HCT116 (cell line): ENCODE measurements around the gene DLK1.

Experiments
- CTCF ChIP-seq, 3 experiments: fragments of 200-600 bp in 1 of 3; sonication (generic) in 1 of 3; IDR thresholded peaks in 2 of 3; conservative IDR thresholded peaks in 1 of 3; 2 replicates each; pipeline ENCODE4 v1.5.1; 2012 to 2017; ENCODE audit warnings: low read depth in 2 of 3, low read length in 2 of 3, antibody characterized with exemption in 1 of 3, borderline replicate concordance in 1 of 3, control low read depth in 1 of 3, mild to moderate bottlenecking in 1 of 3, mixed read lengths in 1 of 3, mixed run types in 1 of 3, moderate library complexity in 1 of 3; ENCODE audit not compliant: insufficient read depth in 1 of 3
- EZH2phosphoT487 ChIP-seq: fragments of 200-600 bp; IDR thresholded peaks from 2 replicates; pipeline ENCODE4 v1.6.1; 2018; ENCODE audit warnings: antibody characterized with exemption, borderline replicate concordance
- JUND ChIP-seq: IDR thresholded peaks from 2 replicates; pipeline ENCODE4 v1.6.1; 2012
- POLR2A ChIP-seq: IDR thresholded peaks from 2 replicates; pipeline ENCODE4 v1.7.0; 2011; ENCODE audit warnings: borderline replicate concordance; ENCODE audit not compliant: insufficient read depth, insufficient read length; ENCODE audit errors: extremely low read depth
- POLR2AphosphoS5 ChIP-seq: IDR thresholded peaks from 2 replicates; pipeline ENCODE4 v1.6.1; 2011; ENCODE audit warnings: mild to moderate bottlenecking, low read depth, low read length, moderate library complexity
- ZBTB33 ChIP-seq: IDR thresholded peaks from 2 replicates; pipeline ENCODE4 v1.6.1; 2011; ENCODE audit warnings: mild to moderate bottlenecking, low read length, moderate library complexity; ENCODE audit not compliant: insufficient replicate concordance; ENCODE audit errors: extremely low read depth
- ZFX ChIP-seq: fragments of 450-650 bp; IDR thresholded peaks from 2 replicates; pipeline ENCODE4 v1.6.1; 2017
- ZNF274 ChIP-seq: fragments of 200-500 bp; sonication (Bioruptor generic); IDR thresholded peaks from 2 replicates; pipeline ENCODE4 v1.6.1; 2014; ENCODE audit warnings: mild to moderate bottlenecking, low read depth, low read length, inconsistent platforms
- TF ChIP-seq, protein P1 (sequence below): IDR thresholded peaks from 2 replicates; pipeline ENCODE4 v1.6.1; 2012; ENCODE audit warnings: low read depth

- TF ChIP-seq EZH2phosphoT487 (no peak), POLR2A (no peak), CTCF (IDR thresholded peaks at IDR 0.05 in 2 of 3, conservative IDR thresholded peaks at IDR 0.05 in 1 of 3; ENCODE audit: borderline replicate concordance in 1 of 3, insufficient read depth in 1 of 3, low read depth in 2 of 3, low read length in 2 of 3) (no peak), POLR2AphosphoS5 (no peak), ZNF274 (no peak), ZBTB33 (no peak), JUND (no peak), ZFX (no peak)
- TF ChIP-seq, protein P1, sequence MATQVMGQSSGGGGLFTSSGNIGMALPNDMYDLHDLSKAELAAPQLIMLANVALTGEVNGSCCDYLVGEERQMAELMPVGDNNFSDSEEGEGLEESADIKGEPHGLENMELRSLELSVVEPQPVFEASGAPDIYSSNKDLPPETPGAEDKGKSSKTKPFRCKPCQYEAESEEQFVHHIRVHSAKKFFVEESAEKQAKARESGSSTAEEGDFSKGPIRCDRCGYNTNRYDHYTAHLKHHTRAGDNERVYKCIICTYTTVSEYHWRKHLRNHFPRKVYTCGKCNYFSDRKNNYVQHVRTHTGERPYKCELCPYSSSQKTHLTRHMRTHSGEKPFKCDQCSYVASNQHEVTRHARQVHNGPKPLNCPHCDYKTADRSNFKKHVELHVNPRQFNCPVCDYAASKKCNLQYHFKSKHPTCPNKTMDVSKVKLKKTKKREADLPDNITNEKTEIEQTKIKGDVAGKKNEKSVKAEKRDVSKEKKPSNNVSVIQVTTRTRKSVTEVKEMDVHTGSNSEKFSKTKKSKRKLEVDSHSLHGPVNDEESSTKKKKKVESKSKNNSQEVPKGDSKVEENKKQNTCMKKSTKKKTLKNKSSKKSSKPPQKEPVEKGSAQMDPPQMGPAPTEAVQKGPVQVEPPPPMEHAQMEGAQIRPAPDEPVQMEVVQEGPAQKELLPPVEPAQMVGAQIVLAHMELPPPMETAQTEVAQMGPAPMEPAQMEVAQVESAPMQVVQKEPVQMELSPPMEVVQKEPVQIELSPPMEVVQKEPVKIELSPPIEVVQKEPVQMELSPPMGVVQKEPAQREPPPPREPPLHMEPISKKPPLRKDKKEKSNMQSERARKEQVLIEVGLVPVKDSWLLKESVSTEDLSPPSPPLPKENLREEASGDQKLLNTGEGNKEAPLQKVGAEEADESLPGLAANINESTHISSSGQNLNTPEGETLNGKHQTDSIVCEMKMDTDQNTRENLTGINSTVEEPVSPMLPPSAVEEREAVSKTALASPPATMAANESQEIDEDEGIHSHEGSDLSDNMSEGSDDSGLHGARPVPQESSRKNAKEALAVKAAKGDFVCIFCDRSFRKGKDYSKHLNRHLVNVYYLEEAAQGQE, result no peak
These were observed 11.4 kb upstream of the DLK1 start for GRCh38 chr14:100715332-100715731.
